GM12874 (cell line): ENCODE data around the gene PREB.

Experiments
- TF ChIP-seq, protein P1 (sequence below): IDR thresholded peaks from 2 replicates; pipeline ENCODE4 v1.5.1; 2011; ENCODE audit warnings: low read depth, mild to moderate bottlenecking, control low read depth, low read length, moderate library complexity; ENCODE audit not compliant: insufficient read depth

The PREB gene

DNA sequence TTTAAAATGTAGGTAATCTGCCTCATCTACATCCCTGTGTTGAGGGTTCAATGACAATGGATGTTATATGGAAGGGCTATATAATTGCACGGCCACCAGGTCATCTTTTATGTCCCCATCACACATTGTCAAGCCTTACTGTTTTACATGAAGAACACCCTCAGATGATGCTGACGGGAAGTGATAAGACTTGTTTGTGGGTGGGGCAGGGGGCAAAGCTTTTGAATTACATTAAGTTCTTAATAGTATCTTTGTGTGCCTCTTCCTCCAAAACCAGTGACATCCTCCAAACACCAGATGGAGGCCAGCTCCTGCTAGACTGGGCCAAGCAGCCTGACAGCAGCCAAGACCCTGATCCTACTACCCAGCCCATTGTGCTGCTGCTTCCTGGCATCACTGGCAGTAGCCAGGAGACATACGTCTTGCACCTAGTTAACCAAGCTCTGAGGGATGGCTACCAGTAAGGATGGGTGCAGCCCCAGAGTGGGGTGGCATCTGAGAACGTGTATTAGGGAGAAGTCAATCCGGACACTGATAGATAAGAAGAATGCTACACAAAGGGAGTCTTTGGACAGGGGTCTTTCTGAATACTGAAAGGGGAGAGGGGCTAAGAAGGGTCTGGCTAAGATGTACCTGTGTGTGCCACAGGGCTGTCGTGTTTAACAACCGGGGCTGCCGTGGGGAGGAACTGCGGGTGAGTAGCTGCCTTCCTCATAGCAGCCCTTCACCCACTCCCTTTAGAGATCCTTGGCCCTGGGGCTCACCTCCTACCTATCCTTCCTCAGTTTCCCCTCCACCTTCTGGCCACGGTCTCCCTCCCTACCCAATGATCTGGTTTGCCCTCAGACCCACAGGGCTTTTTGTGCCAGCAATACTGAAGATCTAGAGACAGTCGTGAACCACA, 5.5 kb downstream of the PREB start:
- TF ChIP-seq, protein P1, sequence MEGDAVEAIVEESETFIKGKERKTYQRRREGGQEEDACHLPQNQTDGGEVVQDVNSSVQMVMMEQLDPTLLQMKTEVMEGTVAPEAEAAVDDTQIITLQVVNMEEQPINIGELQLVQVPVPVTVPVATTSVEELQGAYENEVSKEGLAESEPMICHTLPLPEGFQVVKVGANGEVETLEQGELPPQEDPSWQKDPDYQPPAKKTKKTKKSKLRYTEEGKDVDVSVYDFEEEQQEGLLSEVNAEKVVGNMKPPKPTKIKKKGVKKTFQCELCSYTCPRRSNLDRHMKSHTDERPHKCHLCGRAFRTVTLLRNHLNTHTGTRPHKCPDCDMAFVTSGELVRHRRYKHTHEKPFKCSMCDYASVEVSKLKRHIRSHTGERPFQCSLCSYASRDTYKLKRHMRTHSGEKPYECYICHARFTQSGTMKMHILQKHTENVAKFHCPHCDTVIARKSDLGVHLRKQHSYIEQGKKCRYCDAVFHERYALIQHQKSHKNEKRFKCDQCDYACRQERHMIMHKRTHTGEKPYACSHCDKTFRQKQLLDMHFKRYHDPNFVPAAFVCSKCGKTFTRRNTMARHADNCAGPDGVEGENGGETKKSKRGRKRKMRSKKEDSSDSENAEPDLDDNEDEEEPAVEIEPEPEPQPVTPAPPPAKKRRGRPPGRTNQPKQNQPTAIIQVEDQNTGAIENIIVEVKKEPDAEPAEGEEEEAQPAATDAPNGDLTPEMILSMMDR, result no peak

- TF ChIP-seq, protein P1, result no peak
Measured at GRCh38 chr2:27127883-27128667, 6.4 kb downstream of the PREB start.

DNA sequence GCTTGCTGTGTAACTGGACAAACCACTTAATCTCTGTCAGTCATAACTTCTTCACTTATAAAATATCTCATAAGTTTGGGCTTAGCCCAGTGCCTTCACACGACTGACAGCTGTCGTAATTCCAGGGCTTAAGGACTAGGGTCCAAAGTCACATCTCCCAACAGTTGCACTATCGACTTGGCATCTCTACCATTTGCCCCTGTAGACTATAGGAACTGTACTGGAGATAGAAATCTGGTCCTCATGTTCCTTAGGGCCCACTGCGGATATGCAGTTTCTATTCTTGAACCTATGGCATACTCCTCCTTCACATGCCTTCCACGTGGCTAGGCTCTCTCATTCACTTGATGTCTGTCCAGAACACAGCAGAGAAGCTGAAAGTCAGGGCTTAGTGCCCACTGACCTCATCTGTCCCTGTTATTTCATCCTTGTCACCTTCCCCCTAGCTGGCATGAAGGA, 8.2 kb downstream of the PREB start:
- TF ChIP-seq, protein P1, result no peak

DNA sequence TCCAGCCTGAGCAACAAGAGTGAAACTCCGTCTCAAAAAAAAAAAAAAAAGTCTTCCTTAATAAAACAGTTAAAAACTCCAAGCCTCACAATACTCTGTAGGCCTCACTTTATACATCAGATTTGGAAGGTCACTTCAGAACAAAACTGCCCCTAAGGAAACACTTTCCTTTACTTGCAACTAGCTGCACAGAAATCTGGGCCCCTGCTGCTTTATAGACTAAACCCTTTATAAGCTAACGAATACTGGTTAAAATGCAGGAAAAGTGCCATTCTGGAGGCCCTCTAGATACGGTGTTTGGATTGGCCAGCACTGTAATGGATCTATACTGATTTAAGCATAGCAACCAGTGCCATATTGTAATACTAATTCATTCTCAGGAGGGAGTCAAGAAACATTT, 9.3 kb downstream of the PREB start:
- TF ChIP-seq, protein P1, result no peak

DNA sequence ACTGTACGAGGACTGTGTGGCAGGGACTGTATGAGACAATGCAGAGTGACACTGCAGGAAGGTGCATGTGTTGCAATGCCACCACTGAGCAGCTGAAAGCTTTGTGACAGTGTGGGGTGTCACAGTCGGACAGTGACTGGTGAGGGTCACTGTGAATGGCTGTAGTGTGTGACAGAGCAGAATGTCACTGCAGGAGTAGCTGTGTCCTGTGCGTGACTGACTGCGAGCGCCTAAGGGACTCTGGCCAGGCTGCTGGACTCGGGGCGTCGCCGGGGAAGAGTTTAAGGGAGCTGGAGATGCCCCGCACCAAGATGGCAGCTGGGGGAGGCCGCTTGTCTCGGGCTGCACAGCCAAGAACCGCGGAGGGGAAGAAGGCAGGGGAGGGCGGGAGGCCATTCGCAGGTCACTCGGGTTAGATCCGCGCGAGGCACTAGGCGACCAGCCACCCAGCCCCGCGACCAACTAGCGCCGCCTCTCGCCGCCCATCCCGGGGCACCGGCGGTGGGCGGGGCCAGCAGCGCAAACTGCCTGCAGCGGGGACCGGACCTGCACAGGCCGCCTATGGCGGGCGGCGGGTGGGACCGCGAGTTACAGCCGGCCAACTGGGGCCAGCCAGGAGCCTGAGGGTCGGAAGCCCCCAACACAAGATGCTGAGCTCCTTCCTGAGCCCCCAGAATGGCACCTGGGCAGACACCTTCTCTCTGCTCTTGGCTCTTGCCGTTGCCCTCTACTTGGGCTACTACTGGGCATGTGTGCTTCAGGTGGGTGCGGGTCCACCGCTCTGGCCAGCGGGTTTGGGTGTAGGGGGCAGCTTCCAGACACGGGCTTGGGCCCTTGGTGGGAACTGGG, 10.9 kb downstream of the PREB start, which contains the start of gene ABHD1:
Gene ABHD1 (plus strand): TSS at position 514 of the 849 bp plus-strand sequence. CDS start 134 bp downstream, at position 648.
- TF ChIP-seq, protein P1, result no peak

DNA sequence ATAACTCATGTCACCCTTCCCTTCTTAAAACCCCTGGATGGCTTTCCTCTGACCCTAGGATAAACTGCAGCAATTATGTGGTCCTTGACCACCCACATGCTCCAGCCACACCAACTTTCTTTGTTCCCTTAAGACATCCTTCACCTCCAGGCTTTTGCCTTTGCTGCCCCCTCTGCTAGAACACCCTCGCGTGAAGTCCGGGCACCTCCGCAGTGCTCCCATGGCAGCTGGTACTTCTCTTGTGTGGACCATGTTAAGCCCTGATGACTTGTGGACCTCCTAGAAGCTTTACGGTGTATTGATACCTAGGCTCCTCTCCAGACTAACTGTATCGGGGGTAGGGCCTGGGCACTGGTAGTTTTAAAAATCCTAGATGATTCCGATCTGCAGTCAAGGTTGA, 11.6 kb downstream of the PREB start:
- TF ChIP-seq, protein P1, result no peak
